ENCODE data around the gene BCAR1. TPM values are rescaled to one million over a fixed set of nuclear protein-coding genes. Genes with fewer than 3 reads are reported as not detected.

BCAR1 gene
- total and polyA plus RNA-seq, 12 donors: 54.6 to 85.2 (median 71.3) TPM

GRCh38 chr16:75228143-75228976 is 23.1 kb downstream of the BCAR1 start:
- Histone ChIP-seq H3K4me1 (peaks cover 0 to 47% (median 12%) of the 10 kb centered on the region in 9 donors), H3K27me3 (peaks cover 0 to 35% (median 0%) of the 10 kb centered on the region in 7 donors), H3K36me3 (peaks cover 0 to 60% (median 46%) of the 10 kb centered on the region in 9 donors), H3K4me3 (no peak overlapping the region), H3K27ac (no peak overlapping the region), H3K9me3 (no peaks in the 10 kb centered on the region)
- intact Hi-C loops (cut with DNase I): no loop called here
- ATAC-seq (no peak), DNase-seq (no peak)
- WGBS, 2 donors: 88% methylated on average over 17 of the region's 17 CpGs
- TF ChIP-seq, protein P1, sequence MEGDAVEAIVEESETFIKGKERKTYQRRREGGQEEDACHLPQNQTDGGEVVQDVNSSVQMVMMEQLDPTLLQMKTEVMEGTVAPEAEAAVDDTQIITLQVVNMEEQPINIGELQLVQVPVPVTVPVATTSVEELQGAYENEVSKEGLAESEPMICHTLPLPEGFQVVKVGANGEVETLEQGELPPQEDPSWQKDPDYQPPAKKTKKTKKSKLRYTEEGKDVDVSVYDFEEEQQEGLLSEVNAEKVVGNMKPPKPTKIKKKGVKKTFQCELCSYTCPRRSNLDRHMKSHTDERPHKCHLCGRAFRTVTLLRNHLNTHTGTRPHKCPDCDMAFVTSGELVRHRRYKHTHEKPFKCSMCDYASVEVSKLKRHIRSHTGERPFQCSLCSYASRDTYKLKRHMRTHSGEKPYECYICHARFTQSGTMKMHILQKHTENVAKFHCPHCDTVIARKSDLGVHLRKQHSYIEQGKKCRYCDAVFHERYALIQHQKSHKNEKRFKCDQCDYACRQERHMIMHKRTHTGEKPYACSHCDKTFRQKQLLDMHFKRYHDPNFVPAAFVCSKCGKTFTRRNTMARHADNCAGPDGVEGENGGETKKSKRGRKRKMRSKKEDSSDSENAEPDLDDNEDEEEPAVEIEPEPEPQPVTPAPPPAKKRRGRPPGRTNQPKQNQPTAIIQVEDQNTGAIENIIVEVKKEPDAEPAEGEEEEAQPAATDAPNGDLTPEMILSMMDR (IDR thresholded peaks at IDR 0.05): no peak

- peaks cover 0 to 52% (median 38%) of the 10 kb centered on the region in 9 donors for H3K36me3 ChIP-seq
- no peak overlapping the region for H3K27ac ChIP-seq
- peak in 2 of 8 donors; percentile 3 for ATAC-seq
- H3K27me3 ChIP-seq: peaks cover 0 to 27% (median 0%) of the 10 kb centered on the region in 7 donors
- TF ChIP-seq, protein P1 (IDR thresholded peaks at IDR 0.05): no peak
- WGBS, 2 donors: 83 to 84% methylated on average over 18 of the region's 18 CpGs
- no peaks in the 10 kb centered on the region for H3K9me3 ChIP-seq
- no peak overlapping the region for H3K4me3 ChIP-seq
- peaks cover 0 to 45% (median 12%) of the 10 kb centered on the region in 9 donors for H3K4me1 ChIP-seq
- no peak for DNase-seq
- intact Hi-C loops (cut with DNase I): loop anchor here in 1 of 10 donors (2.0 kb wide), 1 partner anchor 21 kb away; the partner anchor contains the start of gene CTRB2
Measured at GRCh38 chr16:75227361-75228142, 23.9 kb downstream of the BCAR1 start.

DNA sequence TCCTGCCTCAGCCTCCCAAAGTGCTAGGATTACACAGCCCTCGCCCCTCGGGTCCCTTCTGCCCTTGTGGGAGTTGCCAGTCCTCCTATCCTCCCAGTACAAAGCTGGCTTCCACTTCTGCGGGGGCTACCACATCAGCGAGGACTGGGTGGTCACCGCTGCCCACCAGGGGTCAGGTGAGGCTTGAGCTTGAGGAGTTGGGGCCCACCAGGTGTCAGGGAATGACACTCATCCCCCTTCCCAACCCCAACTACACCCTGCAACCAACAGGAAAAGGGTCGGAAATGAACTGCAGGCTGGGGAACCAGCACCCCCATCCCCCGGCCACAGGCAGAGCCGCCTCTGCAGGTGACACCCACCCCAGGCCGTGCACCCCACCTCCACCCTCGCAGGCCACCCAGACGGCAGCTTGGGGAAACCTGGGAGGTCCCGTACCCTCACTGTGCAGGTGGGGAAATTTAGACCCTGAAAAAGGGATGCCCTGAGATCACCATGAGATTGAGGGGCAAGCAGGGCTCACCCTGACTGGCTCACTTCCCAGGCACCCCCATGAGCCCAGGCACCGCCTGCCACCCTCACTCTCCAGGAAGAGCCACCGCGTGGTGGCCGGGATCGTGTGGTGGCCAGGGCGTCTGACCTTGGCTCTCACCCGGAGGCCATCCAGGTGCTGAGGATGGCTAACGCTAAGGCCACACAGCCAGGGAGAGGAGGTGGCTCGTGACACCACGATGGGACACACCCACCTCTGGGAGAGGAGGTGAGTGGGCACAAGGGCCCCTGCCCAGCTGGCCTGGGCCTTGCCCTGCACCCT is 24.7 kb downstream of the BCAR1 start:
- intact Hi-C loops (cut with DNase I): loop anchor here in 1 of 10 donors (2.0 kb wide), 1 partner anchor 20 kb away; the partner anchor contains the start of gene CTRB2
- DNase-seq (no peak), ATAC-seq (peak in 2 of 8 donors; percentile 2 to 3)
- Histone ChIP-seq H3K4me3 (no peak overlapping the region), H3K36me3 (peaks cover 0 to 44% (median 30%) of the 10 kb centered on the region in 9 donors), H3K27ac (no peak overlapping the region), H3K9me3 (no peaks in the 10 kb centered on the region), H3K27me3 (peaks cover 0 to 23% (median 0%) of the 10 kb centered on the region in 7 donors), H3K4me1 (peaks cover 0 to 51% (median 12%) of the 10 kb centered on the region in 9 donors)
- TF ChIP-seq, protein P1 (IDR thresholded peaks at IDR 0.05): no peak
- 63 to 64% methylated on average over 22 of the region's 22 CpGs for WGBS, 2 donors
